NCI-H1417 (cell line): ENCODE measurements around the gene BLVRB.
A peak's percentile ranks its signal among the peaks of the same experiment; 100 is the strongest.
"Not testable (repeated sequence)": the region's sequence is repeated elsewhere in the genome, so short reads cannot be mapped to it uniquely, and the experiment has no call there.

Source experiments
- DNase-seq, 3 experiments: peaks; one replicate each; lab custom pipeline; 2025; lab: John Stamatoyannopoulos, UW

The BLVRB gene

DNA sequence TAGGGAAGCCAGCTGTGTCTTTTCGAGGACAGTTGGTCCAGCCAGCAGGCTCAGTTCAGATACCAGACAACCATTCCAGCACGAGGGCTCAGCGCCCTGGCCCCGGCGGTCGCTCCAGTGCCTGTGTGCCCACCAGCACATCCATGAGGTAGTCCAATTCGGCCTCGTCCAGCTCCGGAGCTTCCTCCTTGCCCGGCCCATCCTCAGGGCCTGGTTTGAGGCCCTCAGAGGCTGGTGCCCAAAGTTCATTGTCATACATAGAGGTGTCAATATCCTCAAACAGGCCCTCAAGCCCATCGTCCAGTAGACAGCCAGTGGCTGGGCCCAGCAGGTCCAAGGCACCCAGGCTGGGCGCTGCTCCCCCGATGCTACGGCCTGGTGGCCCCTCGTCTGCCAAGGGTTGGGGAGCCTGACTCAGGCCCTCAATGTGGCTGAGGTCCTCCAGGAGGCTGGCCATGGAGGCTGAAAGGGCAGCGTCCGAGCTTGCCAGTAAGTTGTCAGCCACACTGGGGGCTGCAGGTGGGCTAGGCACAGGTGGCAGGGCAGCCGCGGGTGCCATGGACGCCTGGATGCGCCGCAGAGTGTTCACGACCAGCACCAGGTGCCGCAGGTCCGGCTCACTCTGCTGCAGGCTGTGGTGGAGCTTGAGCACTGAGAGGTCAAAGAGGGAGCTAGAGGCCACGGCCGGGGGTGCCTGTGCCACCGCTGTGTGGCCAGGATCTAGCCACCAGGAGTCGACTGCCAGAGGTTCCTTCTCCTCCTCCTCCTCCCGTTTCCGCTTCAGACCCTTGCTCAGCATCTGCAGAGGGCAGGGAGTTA is 42.6 kb downstream of the BLVRB start:
- no peak for DNase-seq

DNA sequence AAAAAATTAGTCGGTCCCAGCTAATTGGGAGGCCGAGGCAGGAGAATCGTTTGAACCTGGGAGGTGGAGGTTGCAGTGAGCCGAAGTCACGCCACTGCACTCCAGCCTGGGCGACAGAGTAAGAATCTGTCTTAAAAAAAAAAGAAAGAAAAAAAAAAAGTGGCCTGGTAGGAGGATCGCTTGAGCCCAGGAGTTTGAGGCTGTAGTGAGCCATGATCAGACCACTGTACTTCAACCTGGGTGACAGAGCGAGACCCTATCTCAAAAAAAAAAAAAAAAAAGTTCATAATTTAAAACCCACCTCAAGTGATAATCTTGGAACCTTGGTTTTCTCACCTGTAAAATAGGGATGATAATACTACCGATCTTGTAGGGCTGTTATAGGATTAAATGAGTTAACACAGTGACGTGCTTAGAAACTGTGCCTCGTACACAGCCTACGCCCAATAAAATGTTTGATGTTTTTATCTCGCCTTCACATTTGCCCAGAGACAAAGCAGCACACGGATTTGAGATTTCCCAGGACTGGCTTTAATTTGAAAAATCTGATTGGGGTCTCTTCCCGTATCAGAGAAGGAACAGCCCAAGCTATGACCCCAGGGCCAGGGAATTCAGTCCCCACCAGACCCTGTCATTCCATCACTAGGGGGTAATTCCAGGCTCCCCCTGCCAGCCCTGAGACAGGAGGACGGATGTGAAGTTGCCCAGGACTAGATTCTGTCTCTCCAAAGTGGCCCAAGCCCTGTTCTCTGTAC is 43.4 kb downstream of the BLVRB start:
- DNase-seq = no peak

DNA sequence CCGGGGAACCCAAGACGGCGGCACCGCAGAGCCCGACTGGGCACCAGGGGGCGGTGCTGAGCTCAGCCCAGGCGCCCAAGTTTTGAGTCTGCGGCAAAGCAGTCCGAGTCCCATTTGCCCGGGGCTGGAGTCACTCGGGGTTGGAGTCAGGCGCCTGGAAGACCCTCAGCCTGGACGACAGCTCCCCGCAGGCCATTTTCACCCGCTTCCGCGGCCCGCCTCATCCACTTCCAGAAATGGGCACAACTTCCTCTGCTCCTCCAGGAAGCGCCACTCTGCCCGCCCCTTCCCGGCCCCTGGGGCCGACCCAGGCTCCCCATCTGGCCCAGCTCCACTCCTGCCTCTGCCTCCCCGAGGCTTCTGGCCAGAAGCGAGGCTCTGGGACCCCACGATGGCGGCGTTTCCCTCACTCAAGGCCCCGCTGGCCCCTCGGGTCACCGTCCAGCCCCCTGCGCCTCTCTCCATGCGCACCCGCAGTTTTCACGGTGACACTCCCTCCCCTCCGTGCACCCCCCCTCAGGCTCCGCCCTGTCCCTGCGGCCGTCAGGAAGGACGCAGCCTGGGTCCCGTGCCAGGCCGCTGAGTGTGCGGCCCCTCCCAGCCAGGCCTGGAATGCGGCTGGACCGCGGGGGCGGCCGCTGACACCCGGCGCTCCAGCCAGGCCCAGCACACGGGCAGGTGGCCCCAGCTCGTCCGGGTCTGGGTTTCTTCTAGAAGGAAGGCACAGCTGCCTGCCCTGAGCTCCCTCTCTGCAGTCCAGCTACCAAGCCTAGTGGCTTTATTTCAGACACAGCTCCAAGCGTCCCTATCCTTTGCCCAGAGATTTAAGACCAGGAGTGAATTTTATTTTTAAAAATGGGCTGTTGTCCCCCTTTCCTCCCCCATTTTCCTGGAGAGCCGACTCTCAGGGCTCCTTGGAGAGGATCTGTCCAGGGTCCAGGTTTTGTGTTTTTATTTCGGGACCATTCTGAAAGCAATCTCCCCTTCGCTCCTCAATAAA is 44.5 kb downstream of the BLVRB start:
- peak; percentile 78 to 84 (median 84) for DNase-seq

DNA sequence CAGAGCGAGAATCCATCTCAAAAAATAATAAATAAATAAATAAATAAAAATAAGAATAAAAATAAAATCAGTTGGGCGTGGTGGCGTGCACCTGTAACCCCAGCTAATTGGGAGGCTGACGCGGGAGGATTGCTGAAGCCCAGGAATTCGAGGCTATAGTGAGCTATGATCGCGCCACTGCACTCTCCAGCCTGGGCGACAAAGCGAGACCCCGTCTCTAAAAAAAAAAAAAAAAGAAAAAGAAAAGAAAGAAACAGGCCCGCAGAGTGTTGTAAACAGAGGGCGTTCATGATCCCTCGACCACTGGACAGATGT is 45.1 kb downstream of the BLVRB start:
- no peak for DNase-seq

DNA sequence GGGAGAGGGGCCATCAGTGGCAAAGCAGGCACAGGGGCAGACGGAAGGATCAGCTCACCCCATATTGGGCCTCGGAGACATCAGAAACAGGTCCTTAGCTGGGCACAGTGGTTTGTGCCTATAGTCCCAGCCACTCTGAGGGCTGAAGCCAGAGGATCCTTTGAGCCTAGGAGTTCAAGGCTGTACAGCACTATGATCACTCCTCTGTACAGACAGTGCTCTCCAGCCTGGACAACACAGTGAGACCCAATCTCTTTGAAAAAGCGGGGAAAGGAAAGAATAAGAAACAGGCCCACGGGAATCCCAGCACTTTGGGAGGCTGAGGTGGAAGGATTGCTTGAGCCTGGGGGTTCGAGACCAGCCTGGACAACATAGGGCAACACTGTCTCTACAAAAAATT is 45.8 kb downstream of the BLVRB start:
- no peak for DNase-seq

DNA sequence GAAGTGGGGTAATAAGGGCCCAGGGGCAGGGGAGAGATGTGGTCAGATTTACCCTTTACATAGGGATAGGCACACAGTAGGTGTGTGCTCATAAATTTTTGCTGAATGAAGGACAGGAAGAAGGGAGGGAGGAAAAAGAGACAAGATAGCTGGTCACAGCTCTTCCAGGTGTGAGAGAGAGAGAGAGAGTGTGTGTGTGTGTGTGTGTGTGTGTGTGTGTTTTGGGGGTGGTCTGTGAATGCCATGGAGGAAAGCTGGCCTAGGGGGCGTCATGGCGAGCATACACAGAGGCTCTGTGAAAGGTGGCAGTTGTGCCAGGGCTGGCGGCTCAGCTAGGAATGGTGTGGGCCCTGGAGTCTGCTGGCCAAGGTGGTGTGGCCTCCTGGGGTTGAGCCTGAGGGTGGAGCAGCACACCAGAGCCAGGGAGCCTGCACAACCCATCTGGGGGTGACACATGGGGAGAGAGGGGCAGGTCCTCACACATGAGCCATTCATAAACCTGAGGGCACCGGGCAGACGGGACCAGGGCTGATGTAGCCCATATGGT is 46.4 kb downstream of the BLVRB start:
- no peak for DNase-seq

DNA sequence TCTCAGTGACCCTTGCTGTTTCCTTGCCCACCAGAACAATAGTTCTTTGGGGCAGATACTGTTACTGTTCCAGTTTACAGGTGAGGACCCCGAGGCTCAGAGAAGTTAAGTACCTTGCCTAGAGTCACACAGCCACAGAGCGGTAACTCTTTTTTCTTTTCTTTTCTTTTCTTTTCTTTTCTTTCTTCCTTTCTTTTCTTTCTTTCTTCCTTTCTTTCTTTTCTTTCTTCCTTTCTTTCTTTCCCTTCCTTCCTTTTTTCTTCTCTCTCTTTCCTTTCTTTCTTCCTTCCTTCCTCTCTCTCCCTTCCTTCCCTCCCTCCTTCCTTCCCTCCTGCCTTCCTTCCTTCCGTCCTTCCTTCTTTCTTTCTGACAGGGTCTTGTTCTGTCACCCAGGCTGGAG is 47.5 kb downstream of the BLVRB start:
- DNase-seq = no peak

DNA sequence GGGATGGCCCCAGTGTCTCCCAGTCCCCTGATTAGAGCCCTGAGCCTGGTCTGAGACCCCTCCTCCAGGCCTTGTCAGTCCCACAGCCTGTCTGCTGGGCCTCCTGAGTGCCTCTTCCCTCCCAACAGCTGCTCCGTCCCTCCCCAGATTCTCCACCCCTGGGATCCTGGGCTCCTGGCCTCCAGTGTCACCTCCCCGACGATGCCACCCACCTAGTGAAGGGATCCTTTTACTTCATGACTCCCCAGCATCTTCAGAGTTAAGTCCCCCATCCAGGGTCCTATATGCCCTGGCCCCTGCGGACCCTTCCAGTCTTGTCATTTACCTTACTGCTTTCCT is 47.9 kb downstream of the BLVRB start:
- DNase-seq = no peak

DNA sequence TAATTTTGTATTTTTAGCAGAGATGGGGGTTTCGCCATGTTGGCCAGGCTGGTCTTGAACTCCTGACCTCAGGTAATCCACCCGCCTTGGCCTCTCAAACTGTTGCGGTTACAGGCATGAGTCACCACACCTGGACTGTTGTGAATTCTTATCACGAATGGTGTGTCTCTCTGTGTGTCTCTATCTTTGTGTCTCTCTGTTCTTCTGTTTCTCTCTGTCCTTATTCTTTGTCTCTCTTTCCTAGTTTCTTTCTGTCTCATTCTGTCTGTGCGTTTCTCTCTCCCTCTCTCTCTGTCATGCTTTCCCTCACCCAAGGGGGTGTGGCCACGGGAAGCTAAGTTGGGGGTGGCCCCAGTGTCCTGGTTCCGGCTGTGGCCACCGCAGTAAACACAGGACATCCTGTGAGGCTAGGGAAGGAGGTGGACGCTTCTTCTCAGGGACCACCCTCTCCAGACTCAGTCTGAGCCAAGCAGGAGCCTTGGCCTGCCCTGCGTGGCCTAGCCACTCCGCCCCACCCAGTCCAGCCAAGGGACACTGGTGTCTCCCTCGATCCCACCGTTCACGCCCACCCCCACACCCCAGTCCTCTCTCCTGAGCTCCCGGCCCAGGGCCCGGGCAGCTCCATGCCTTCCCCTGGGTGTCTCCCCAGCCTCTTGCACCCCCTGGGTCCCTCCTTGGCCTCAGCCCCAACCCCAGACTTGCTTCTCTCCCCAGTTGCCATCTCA is 48.5 kb downstream of the BLVRB start:
- DNase-seq = no peak

DNA sequence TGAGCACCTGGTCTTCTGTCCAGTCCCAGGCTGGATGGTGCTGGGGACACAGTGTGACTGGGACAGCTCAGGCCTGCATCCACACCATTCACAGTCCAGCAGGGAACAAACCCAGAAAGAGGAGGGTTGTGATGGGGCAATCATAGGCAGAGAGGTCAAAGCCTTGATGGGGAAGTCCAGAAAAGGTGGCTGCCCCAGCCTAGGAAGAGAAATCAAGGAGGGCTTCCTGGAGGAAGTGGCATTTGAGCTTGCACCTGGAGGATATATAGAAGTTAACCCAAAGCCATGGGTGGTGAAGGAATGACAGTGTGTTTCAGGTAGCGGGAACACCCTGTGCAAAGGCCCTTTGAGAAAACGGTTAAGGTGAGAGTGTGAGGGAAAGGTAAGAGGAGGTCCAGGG is 49.8 kb downstream of the BLVRB start:
- DNase-seq = no peak

DNA sequence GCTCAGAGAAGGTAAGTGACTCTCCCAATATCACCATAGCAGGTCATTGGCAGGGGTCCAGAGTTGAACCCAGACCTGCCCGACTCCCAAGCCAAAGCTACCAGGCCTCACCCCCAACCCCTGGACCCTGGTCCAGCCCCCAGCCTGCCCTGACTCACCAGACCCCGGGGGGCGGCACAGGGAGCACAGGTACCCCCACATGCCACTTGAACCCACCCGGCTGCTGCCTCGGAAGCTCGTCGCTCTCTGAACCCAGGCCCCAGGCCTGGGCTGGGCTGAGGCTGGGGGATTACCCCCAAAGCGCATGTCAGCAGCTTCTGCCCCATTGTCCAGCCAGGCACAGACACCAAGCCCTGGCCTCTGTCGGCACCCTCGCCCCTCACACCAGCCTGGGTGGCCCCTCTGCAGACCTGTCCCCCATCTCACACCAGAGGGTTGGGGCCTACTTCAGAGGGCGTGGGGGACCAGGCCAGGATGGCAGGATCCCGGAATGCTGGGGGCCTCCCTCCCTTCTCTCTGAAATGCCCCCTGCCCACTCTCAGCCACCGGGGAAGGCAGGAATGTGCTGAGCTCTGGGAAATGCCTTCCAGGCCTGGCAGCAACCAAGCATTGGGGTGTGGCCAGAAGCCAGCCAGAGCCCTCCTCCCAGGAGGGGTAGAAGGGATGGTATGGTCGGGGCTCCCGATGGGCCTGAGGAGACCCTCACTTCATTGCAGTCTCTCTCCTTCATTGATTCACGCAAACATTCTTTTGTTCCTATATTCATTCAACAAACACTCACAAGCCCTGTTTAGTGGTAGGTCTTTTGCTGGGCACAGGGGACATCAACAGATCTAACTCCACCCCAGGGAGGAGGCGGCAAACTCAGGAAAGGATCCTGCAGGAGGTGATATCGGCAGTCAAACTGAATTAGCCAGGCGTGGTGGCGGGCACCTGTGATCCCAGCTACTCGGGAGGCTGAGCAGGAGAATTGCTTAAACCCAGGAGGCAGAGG is 50.7 kb downstream of the BLVRB start:
- DNase-seq = no peak

DNA sequence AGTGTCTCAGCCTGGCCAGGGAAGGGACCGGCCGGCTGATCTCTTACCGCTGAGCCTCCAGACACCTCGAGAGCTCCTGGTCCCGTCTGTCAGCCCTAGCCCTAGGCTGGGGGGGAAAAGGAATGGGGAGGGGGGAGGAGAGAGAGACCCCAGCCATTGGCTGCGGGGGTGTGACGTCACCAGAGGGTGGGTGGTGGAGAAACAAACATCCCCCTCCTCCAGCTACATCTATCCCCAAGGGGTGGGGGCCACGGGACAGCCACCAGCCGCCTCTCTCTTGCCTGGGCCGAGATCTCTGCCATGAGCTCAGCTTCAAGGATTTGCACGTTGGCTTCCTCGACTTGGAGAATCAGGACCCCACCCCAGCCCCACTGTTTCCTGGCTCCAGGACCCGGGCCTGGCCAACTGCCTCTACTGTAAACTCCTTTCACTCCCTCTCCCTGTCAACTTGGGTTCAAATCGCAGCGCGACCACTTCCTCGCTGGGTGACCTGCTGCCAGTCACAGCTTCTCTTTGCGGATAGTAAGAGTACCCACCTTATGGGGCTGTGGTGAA is 52.2 kb downstream of the BLVRB start, which contains the start of gene PRX:
PRX (minus strand) TSS at position 88 of the 555 bp plus-strand sequence. CDS start 5,446 bp downstream, outside the sequence.
- DNase-seq = no peak

DNA sequence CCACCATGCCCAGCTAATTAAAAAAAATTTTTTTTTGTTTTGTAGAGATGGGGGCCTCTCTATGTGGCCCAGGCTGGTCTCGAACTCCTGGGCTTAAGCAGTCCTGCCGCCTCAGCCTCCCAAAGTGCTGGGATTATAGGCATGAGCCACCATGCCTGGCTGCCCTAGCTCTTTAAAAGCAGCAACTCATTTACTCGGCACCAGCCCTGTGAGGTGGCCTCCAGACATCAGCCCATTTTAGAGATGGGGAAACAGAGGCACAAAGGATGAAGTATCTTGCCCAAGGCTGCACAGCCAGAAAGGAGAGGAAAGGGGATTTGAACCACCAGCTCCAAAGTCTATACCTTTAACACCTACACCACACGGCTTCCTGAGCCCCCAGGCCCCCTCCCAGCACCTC is 52.7 kb downstream of the BLVRB start:
- no peak for DNase-seq

DNA sequence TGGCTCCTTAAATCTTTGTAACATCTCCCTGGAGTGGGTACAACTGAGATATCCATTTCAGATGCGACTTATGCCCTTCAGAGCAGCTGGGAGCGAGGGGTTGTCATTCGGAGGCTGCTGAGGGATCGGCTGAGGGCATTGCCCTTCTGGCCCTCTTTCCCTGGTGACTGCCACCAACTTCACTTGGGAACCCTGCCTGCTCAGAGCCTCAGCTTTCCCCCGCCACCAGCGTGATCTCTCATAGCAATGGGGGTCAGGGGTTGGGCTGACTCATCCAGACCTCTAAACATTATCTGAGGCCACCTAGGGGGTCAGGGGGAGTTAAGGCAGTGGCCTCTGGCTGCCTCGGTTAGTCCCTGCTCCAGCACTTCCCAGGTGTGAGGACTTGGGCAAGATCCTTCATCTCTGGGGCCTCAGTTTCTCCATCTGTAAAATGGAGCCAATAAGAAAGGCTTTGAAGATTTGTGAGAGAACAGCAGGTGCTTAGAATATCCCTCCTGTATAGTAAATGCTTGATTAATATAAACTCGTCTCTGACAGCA is 53.5 kb downstream of the BLVRB start:
- no peak for DNase-seq

DNA sequence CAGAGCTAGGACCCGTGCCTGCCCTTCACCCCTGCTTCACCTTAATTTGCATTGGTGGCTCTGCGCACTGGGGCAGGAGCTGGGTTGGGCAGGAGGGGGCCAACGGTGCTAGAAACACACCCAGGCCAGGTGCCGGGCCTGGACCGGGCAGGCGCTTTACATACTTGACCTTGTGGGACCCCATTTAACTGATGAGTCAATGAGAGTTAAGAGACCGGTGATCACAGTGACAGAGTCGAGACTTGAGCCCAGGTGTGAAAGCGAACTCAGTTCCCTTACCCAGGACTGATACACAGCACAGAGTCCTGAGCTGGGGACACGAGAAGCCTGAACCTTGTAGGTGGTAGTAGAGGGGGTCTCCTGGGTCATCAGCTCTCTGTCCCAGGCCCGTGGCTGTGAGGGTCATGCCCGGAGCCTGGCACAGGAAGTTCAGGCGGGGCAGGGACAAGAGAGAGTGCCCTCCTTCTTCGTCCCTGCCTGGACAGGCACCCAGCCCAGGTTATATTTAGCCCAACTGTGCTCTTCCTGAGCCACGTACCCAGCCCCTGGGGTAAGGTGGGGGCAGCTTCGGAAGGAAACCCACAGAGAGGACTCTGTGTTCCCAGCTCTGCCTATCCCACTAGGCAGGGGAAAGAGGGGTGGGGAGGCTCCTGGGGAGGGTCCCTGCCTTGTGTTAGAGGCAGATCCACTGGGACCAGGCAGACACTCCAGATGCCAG is 54.3 kb downstream of the BLVRB start:
- no peak for DNase-seq

DNA sequence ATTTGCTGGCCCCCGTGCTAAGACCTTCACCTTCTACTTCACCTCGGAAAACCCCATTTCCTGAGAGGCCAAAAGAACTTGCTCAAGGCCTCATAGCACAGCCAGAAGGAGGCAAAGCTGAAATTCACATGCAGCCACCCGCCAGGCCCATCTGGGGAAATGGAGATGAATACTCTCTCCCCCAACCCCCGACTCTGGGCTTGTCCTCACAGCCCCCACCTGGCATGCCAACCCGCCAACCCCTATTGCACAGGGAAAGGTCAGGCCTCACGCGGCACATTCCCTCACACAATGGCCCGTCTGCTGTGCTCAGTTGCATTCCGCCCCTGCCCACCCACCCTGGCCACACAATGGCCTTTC is 55.5 kb downstream of the BLVRB start:
- DNase-seq = no peak

DNA sequence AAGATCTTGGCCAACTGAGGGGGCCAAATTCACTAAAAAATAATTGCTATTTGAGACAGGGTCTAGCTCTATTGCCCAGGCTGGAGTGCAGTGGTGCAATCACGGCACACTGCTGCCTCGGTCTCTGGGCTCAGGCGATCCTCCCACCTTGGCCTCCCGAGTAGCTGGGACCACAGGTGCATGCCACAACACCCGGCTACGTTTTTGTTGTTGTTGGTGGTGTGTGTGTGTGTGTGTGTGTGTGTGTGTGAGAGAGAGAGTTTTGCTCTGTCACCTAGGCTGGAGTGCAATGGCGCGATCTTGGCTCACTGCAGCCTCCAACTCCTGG is 57.0 kb downstream of the BLVRB start:
- not testable (repeated sequence) for DNase-seq

DNA sequence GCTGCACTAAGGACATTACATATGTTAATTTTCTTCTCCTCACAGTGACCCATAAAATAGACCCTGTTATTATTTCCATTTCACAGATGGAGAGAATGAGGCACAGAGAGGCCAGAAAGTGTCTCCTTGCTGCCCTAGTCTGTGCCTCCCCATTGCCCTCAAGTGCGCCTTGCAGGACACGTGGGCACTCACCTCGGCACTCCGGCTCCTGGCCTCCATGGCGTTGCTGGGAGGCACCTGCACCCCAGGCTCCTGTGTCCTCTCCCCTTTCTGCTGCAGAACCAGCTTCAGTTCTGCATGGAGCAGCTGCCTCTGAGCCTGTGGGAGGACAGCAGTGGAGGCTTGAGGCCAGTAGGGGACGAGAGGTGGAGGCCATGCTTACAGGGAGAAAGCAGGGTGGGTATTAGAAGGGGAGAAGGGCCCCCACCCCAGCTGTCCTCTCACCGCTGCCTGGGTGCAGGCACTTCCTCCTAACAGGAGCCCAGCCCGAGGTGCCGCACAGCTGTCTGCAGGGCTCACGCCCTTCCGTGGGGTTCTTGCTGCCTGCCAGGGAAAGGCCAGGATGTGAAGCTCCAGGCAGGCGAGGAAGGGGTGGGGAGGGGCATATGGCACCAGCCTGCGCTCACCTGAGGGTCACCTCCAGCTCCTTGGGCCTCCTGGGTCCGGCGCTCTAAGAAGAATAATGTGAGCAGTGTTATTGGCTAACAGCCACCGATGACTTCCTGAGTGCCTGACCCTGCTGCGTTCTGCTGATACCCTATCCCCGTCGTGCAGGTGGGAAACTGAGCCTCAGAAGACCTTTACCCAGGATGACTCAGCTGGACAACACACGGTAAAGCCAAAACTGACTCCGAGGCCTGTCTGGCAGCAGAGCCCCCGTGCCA is 57.6 kb downstream of the BLVRB start:
- no peak for DNase-seq
